Uterus (tissue), 2 donors: ENCODE results near the gene VAC14.

ENCODE experiments used
- CTCF ChIP-seq, 4 experiments: fragments of 200-600 bp in 2 of 4; fragments of 450-650 bp in 2 of 4; sonication (generic) in 2 of 4; IDR thresholded peaks; one replicate each; pipeline ENCODE4 v1.5.1; 2016 to 2019; ENCODE audit warnings: antibody characterized with exemption in 4 of 4, mild to moderate bottlenecking in 2 of 4, moderate library complexity in 1 of 4
- POLR2A ChIP-seq, 2 donors: fragments of 450-650 bp; IDR thresholded peaks; one replicate each; pipeline ENCODE4 v1.6.1; 2016; ENCODE audit warnings: antibody characterized with exemption in 2 of 2, mild to moderate bottlenecking in 1 of 2, moderate library complexity in 1 of 2

GRCh38 chr16:70746708-70747424 is 54.1 kb downstream of the VAC14 start:
- TF ChIP-seq CTCF (IDR thresholded peaks at IDR 0.05) = no peak
- no peak for TF ChIP-seq POLR2A (IDR thresholded peaks at IDR 0.05)
